Testis (tissue), 2 donors: ENCODE results near the gene BCORL1.

ENCODE experiments used
- CTCF ChIP-seq, 3 experiments: fragments of 450-650 bp in 2 of 3; fragments of 200-600 bp in 1 of 3; sonication (generic) in 1 of 3; IDR thresholded peaks; one replicate each; pipeline ENCODE4 v1.5.1; 2016 to 2019; ENCODE audit warnings: antibody characterized with exemption in 3 of 3, mild to moderate bottlenecking in 2 of 3, moderate library complexity in 1 of 3
- POLR2A ChIP-seq: fragments of 450-650 bp; IDR thresholded peaks from one replicate; pipeline ENCODE4 v1.6.1; 2017; ENCODE audit warnings: antibody characterized with exemption, mild to moderate bottlenecking, moderate library complexity

- TF ChIP-seq CTCF (IDR thresholded peaks at IDR 0.05), result peak; percentile 81 to 93 (median 87)
- TF ChIP-seq POLR2A, result no peak
Measured at GRCh38 chrX:130060122-130061069, 78.0 kb downstream of the BCORL1 start.
